GM19351 (cell line): ENCODE results near the gene DRD4.
A peak's percentile ranks its signal among the peaks of the same experiment; 100 is the strongest.

ENCODE experiments used
- ATAC-seq: cut with Tn5 transposase; IDR thresholded peaks from one replicate; pipeline ENCODE4 v1.9.1; 2021; ENCODE audit warnings: mild to moderate bottlenecking, moderate library complexity; ENCODE audit not compliant: unreplicated experiment

DRD4 gene

DNA sequence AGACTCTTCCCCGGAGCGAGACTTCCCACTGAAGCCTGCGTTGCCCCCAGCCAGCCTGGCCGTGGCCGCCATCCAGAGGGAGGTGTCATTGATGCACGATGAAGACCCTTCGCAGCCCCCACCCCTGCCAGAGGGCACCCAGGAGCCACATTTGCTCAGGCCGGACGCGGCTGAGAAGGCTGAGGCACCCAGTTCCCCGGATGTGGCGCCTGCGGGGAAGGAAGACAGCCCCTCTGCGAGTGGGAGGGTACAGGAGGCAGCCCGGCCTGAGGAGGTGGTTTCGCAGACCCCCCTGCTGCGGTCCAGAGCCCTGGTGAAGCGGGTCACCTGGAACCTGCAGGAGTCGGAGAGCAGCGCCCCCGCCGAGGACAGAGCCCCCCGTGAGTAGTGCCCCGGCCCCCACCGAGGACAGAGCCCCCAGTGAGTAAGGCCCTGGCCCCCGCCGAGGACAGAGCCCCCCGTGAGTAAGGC, 27.7 kb upstream of the DRD4 start:
- no peak for ATAC-seq

DNA sequence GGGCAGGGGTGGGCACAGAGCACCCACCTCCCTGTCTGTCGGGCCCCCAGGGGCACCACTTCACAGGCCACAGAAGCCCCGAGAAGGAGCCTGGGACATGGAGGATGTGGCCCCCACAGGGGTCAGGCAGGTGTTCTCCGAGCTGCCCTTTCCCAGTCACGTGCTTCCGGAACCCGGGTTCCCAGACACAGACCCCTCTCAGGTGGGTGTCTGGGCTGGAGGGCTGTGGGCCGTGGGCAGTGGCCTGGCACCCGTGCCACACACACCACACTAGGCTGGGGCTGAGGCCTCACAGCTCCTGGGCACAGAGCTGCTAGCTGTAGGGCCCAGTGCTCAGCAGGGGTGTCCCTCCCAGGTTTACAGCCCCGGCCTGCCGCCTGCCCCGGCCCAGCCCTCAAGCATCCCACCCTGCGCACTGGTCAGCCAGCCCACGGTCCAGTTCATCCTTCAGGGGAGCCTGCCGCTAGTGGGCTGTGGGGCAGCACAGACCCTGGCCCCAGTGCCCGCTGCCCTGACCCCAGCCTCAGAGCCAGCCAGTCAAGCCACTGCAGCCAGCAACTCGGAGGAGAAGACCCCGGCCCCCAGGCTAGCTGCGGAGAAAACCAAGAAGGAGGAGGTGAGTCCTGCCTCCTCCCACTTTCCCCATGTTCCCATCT, 26.8 kb upstream of the DRD4 start:
- ATAC-seq = no peak

DNA sequence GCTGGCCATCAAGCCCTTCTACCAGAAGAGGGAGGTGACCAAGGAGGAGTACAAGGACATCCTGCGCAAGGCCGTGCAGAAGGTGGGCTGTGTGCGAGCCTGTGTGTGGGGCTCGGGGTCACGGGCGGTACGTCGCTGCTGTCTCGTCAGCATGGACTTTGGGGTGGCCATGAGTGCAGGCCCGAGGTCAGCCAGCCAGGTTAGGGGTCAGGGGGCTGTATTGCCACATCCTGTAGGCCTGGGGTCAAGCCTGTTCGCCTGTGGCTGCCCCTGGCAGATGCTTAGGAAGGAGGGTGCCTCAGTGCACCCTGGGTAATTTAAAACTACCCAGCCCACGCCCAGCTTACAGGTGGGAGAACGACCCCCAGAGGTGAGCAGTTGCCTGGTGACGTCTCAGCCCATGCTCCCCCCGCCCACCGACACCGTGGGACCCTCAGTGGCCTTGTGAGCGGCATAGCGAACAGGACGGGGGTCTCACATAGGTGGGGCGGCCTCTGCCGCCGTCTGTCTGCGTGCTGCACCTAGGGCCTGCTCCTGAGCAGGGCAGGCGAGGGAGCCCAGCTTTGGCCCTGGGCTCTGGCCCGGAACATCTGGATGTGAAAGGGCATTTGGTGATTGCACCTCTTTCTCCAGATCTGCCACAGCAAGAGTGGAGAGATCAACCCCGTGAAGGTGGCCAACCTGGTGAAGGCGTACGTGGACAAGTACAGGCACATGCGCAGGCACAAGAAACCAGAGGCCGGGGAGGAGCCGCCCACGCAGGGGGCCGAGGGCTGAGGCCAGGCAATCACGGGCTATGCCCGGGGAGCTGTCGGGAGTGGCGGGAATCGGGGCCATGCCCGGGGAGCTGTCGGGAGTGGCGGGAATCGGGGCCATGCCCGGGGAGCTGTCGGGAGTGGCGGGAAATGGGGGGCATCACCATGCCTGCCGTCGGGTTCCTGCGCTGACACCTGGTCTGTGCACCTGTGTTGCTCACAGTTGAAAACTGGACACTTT, 25.8 kb upstream of the DRD4 start:
- ATAC-seq = no peak

DNA sequence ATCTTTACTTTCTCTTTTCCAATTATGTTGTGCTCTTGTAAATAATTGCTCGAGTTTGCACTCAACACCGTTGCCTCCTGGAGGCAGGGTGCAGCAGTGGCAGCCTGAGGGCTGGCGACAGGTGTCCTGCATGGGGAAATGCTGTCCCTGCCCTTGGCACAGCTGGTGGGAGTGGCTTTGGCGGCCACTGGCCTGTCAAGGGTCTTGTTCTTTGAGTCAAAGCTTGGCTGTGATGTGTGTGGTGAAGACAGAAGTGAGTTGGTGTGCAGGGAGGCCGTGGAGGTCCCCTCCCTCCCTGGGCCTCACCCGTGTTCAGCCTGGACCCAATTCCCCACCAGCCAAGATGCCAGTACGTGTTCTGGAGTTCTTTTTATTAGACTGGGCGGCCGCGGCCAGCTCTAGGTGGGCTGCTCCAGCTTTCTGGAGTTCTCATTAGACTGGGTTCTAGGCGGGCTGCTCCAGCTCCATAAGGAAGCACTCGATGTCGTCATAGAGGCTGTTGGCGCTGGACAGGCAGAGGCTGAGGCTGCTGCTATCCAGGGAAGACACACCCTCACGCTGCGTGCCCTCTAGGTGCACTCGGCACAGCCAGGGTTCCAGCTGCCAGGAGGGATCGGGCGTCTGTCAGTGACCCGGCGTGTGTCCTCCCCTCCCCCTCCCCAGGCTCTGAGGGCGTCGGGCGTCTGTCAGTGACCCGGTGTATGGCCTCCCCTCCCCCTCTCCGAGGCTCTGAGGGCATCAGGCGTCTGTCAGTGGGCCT, 24.7 kb upstream of the DRD4 start:
- ATAC-seq = no peak

DNA sequence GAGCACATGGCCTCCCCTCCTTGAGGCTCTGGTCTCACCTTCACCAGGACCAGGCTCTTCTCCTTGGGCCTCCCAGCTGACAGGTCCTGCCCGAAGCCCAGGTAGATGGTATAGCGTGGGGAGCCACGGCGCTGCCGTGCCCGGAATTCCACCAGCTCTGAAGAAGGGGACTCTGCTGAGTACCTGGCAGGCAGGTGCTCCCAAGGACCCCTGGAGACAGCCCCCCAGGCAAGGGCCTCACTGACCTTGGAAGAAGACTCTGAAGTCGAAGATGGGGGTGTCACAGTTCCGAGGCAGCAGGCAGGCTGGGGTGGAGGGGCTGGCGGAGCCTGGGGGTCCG, 24.1 kb upstream of the DRD4 start:
- no peak for ATAC-seq

DNA sequence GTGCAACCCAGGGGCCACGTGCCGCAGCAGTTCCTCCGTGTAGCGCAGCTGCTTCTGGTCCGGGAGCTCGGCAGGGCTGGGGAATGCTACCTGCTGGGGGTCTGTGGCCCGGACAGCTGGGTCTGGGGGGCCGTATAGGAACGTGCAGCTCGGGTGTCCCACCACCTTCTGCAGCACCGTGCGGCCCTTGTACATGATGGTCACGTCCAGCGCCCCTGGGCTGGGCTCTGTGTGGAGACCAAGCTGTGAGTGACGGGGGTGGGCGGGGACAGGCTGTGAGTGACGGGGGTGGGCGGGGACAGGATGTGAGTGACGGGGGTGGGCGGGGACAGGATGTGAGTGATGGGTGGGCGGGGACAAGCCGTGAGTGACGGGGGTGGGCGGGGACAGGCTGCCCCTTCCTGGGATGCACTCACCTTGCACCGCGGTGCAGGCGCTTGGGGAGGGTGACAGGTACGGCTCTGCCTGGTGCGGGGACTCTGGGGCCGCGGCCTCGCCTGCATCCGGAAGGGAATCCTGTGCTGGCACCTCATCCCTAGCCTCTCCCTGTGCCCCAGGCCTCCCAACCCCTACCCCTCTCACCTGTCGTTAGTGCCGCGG, 23.6 kb upstream of the DRD4 start:
- ATAC-seq = no peak

DNA sequence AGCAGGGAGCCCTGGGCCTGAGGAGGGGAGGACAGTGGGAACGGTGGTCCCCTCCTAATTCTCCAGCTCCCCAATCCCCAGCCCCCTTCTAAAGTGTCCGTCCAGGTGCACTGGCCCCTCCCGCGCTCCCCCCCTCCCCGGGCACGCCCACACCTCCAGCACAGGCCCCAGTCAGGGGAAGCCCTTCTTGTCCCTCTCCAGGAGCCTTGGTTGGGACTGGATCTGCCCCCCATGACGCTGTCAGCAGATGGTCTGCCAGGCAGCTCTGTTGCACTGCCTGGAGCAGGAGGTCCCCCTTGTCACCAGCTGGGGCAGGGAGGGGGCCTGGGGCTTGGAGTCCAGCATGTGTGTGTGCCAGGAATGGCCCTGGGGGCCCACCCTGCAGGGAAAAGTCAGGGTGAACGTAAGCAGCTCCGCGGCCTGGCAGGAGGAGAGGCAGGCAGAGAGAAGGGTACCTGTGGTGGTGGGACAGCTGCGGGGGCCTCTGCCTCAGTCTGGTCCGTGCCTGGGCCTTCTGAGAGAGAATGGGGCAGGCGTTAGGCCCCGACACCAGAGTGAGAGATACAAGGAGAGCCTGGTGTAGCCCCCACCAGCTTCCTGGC, 22.9 kb upstream of the DRD4 start:
- no peak for ATAC-seq

DNA sequence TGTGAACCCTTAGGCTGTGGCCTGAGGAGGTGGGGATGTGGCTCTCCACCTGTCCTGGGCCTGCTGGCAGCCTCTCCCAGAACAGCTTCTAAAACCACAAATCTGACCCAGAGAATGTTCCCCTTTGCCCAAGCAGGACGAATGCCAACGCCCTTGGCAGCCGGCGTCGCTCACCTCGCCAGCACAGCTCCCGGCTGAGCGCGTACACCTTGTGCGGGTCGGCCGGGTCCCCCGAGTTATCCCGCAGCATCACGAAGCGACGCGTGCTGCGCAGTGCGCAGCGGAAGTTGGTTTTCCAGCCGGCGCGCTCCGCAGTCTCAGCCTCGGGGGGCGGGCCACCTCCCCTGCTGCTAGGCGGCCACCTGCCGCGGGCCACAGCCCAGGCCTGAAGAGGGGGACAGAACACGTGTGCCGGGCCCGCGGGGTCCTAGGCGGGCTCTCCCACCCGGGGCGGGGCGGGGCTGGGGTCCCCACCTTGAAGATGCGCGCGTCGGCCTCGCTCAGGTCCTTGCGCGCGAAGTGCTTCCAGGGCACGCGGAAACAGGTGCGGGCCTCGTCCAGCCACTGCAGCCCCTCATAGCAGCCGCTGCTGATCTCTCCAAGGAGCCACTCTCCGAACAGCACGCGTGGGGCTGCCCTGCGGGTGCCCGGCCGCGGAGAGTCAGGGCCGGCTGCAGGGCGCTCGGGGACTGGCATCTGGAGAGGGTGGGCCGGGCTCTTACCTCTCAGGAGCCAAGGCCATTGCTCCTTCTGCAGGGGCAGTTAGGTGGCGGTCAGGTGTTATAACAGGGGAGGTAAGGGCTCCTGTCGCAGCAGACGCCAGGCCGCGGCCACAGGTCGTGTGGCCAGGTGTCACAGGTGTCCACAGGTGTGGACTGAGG, 22.2 kb upstream of the DRD4 start:
- no peak for ATAC-seq

DNA sequence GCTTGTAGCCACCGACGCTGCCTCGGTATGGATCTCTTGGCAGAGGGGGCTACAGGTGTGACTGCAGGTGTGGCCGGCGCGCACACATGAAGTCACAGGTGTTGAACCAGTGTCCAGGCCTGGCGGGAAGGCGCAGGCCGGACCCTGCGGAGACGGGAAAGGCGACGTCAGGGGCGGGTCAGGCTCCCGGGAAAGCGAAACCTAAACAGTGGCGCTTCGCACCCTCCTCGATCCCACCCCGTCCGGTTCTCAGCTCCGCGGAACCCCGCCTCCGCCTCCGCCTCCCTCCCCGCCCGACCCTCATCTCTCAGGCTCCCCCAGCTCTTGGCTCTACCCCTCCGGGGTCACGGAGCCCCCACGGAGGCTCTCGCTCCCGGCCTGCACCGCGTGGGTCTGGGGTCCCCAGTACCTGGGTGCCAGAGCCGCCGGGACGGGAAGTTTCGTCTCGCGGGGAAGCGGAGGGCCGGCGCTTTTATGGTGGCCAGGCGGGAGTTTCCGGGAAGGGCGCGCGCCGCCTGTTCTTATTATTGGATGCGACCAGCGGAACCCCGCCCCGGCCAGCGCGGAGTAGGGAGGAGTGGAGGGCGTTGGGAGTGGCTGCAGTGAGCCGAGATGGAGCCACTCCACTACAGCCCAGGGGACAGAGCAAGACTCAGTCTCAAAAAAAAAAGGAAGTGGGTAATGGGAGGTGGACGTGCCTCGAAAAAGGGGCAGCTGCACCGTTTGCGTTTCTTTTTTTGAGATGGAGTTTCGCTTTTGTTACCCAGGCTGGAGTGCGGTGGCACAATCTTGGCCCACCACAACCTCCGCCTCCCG, 21.4 kb upstream of the DRD4 start, which contains the start of gene IRF7:
TSS of gene IRF7 (minus strand) at position 447 of the 816 bp plus-strand sequence. CDS start 586 bp downstream, outside the sequence.
- ATAC-seq = peak; percentile 82

DNA sequence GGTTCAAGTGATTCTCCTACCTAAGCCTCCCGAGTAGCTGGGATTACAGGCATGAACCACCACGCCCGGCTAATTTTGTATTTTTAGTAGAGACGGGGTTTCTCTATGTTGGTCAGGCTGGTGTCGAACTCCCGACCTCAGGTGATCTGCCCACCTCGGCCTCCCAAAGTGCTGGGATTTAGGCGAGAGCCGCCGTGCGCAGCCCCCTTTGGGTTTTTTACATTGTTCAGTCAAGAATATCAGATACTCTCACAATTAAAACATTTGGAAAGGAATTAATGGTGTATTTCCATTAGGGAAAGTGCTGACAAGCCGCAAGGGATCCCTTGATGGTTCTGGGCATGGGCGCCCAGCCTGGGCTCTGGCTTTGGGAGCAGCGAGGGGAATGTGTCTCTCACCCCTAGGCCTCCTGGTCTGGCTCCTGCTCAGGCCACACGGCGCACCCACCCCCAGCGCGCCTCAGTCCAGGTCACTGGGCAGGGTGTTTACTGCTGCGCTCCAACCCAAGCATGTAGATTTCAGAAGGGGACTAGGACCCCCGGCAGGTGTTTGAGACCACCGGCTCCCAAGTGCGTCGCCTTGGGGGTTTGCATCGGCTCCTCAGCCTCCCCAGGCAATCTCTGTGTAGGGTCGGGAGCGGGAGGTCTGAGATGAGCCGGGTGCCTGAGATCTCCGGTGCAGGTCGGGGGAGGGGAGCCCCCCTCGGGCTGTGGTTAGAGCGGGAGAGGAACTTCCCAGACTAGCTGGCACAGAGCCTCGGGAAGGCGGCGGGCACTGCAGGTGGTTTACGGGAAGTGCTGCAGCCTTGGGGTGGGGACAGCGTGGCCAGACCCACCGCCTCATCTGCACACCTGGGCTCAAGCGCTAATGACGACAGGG, 20.5 kb upstream of the DRD4 start:
- no peak for ATAC-seq

DNA sequence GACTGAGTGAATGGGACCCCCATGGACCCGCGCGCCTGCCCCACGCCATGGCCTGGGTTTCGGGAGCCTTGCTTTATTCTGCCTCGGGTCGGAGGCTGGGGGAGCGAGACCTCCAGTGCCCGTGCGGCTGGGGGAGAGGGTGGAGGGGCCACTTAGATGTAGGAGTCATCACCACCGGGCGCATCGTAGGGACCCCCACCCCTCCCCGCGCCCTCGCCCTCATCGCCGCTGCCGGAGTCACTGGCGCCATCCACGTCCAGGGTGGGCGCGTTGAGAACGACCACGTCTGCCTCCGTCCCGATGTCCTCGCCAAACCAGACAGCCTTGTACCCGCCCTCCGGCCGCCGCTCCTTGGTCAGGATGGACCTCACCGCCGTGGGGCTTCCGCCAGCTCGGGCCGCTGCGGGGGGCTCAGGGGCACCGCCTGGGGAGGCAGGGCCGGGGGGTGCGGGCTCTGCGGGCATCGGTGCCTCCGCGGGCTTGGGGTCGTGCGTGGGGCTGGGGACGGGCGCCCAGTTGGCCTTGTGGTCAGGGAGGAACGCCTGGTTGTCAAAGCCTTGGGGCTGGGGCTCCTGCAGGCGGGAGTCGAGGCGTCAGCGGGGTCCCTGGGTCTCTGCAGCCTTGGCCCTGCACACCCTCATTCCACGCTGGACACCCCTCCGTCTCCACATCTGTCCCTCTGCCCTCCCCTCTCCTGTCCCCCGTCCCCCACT, 19.7 kb upstream of the DRD4 start:
- ATAC-seq = no peak

DNA sequence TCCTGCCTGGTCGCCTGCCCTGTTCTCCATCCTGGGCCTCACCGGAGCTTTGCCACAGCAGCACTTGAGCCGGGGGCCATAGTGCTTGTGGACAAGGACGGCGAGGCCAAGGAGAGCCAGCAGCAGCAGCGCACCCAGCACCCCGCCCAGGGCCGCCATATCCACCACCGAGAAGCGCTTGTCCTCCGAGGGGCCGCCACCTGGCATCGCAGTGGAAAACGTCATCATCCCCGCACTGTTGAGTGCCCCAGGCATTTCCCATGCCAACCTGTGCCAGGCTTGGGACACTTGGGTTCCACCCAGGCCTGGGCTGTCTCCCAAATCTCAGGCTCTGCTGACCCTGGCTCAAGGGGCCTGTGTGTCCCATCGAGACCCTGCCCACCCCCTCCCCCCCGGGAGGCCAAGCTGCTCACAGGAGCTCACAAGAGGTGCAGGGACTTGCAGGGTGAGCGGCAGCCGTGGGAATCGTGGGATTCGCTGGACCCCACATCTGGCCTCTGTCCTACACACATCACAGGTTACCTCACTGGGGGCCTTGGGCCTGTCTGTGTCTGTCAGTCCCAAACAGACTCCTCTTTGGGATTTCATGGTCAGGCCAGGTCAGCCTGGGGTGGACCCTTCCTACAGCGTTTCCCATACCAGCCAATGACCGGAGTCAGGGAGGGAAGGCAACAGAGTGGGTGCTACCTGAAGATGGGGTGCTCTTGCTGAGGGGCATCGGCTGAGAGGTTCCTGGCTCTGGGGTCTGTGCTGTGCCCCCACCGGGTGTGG, 19.0 kb upstream of the DRD4 start:
- no peak for ATAC-seq

DNA sequence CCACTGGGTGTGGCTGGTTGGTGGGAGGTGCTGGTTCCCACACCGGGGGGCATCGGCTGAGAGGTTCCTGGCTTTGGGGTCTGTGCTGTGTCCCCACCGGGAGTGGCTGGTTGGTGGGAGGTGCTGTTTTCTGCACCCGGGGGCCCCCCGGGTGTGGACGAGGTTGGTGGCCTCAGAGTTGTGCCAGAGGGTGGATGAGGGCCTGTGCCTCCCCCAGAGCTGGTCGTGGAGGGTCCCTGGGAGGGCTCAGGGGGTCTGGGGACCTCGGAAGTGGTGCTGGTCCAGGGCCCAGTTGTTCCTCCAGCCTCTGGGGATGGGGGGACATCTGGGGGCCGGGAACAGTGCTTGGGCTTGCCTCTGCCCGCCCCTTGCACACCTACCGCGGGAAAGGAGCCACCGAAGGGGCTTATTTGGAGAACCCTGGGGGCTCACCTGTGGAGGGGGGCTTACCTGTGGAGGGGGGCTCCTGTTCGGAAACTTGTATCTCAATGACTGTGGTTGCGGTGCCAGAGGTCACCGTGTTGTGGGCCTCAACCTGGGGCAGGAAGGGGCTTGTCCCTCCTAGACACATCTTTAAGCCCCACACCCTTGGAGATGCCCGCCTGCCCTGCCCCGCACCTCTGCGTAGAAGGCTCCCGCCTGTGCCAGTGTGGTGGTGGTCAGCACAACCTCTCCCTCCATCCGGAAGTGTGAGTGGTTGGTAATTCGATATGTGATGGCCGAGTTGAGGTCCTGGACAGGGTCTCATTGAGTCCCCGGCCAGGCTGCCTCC, 18.0 kb upstream of the DRD4 start:
- ATAC-seq = no peak

DNA sequence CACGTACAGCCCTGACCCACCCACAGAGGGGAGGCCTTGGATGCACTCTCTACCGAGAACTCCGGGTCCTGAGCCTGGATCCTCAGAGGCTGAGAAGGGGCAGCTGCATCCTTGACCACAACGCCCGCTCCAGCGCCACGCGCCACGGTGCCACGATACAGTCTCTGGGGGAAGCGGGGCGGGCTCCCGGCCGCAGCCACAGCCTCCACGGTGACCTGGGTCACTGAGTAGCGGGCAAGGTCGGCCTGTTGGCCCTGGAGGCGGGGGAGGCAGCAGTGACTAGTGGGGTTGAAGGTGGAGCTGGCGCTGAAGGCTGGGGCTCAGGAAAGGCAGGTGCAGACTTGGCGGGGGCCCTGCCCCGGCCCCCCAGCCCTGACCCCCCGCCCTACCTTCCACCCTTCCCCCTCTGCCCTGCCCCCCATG, 17.4 kb upstream of the DRD4 start:
- ATAC-seq = no peak

DNA sequence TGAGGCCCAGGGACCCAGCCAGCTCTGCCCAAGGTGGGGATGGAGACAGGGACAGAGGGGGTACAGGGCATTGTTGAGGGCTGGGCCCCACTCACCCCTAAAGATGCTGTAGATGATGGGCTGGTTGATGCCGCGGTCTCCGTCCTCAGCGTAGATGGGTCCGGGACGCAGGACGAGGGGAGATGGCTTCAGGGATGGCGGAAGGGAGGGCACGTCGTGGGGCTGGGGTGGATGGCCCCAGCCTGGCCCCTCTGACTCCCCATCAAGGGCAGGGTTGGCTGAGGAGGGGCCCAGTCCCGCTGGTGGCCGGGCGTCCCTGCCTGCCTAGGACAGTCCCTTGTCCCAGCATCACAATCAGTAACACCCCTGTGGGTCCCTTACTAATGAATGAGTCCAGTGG, 16.9 kb upstream of the DRD4 start:
- ATAC-seq = no peak
